ENCODE data around the gene COL4A2. TPM values are rescaled to one million over a fixed set of nuclear protein-coding genes. Genes with fewer than 3 reads are reported as not detected.

The COL4A2 gene
- total and polyA plus RNA-seq, 4 donors = 8.0 to 45.2 (median 40.3) TPM

- no peak for TF ChIP-seq SP1 (IDR thresholded peaks at IDR 0.05)
These were observed 35.8 kb upstream of the COL4A2 start (continued) for GRCh38 chr13:110271313-110271712.

GRCh38 chr13:110272227-110272626 is 34.9 kb upstream of the COL4A2 start:
- DNase-seq (ENCODE audit: low spot score) = no peak
- H3K4me1 ChIP-seq (ENCODE audit: control insufficient read depth in 4 of 4, insufficient read depth in 4 of 4, low read length in 3 of 4) = no peaks in the 10 kb centered on the region
- H3K9me3 ChIP-seq (ENCODE audit: control insufficient read depth in 4 of 4, low read length in 3 of 4) = no peaks in the 10 kb centered on the region
- no peak overlapping the region for H3K4me3 ChIP-seq (ENCODE audit: low read depth in 1 of 3, low read length in 3 of 3)
- H3K36me3 ChIP-seq (ENCODE audit: control insufficient read depth in 4 of 4, insufficient read depth in 3 of 4, low read depth in 1 of 4, low read length in 3 of 4) = no peaks in the 10 kb centered on the region
- H3K27ac ChIP-seq (ENCODE audit: low read depth in 1 of 2, low read length in 2 of 2) = no peak overlapping the region
- TF ChIP-seq JUND (IDR thresholded peaks at IDR 0.05) = no peak
- no peak for TF ChIP-seq RXRA (IDR thresholded peaks at IDR 0.05)
- TF ChIP-seq SP1 (IDR thresholded peaks at IDR 0.05) = no peak
- H3K27me3 ChIP-seq (ENCODE audit: control insufficient read depth in 4 of 4, insufficient read depth in 4 of 4, low read length in 3 of 4) = no peaks in the 10 kb centered on the region
- 87% methylated on average over 5 of the region's 5 CpGs for whole genome bisulfite sequencing
- H3K9ac ChIP-seq (ENCODE audit: low read depth in 1 of 2, low read length in 2 of 2) = no peak overlapping the region

GRCh38 chr13:110272651-110273050 is 34.4 kb upstream of the COL4A2 start:
- Histone ChIP-seq H3K4me3 (ENCODE audit: low read depth in 1 of 3, low read length in 3 of 3) (no peak overlapping the region), H3K27me3 (ENCODE audit: control insufficient read depth in 4 of 4, insufficient read depth in 4 of 4, low read length in 3 of 4) (no peaks in the 10 kb centered on the region), H3K9me3 (ENCODE audit: control insufficient read depth in 4 of 4, low read length in 3 of 4) (no peaks in the 10 kb centered on the region), H3K9ac (ENCODE audit: low read depth in 1 of 2, low read length in 2 of 2) (no peak overlapping the region), H3K36me3 (ENCODE audit: control insufficient read depth in 4 of 4, insufficient read depth in 3 of 4, low read depth in 1 of 4, low read length in 3 of 4) (no peaks in the 10 kb centered on the region), H3K27ac (ENCODE audit: low read depth in 1 of 2, low read length in 2 of 2) (no peak overlapping the region), H3K4me1 (ENCODE audit: control insufficient read depth in 4 of 4, insufficient read depth in 4 of 4, low read length in 3 of 4) (no peaks in the 10 kb centered on the region)
- WGBS = 77% methylated on average over 6 of the region's 6 CpGs
- no peak for TF ChIP-seq RXRA (IDR thresholded peaks at IDR 0.05)
- no peak for TF ChIP-seq ATF3 (IDR thresholded peaks at IDR 0.05)
- no peak for TF ChIP-seq FOXA2 (IDR thresholded peaks at IDR 0.05)
- no peak for TF ChIP-seq JUND (IDR thresholded peaks at IDR 0.05)
- no peak for TF ChIP-seq NR2F2 (IDR thresholded peaks at IDR 0.05)
- no peak for TF ChIP-seq YY1 (IDR thresholded peaks at IDR 0.05)
- TF ChIP-seq CTCF (IDR thresholded peaks at IDR 0.05; ENCODE audit: low read depth, low read length, missing input control) = no peak
- no peak for TF ChIP-seq EGR1 (IDR thresholded peaks at IDR 0.05; ENCODE audit: low read depth in 2 of 2)
- TF ChIP-seq HNF4A (conservative IDR thresholded peaks at IDR 0.05) = no peak
- TF ChIP-seq GABPA (IDR thresholded peaks at IDR 0.05 in 1 of 2, conservative IDR thresholded peaks at IDR 0.05 in 1 of 2) = no peak
- no peak for TF ChIP-seq FOXA1 (IDR thresholded peaks at IDR 0.05)
- TF ChIP-seq SP1 (IDR thresholded peaks at IDR 0.05) = no peak
- TF ChIP-seq REST (IDR thresholded peaks at IDR 0.05) = no peak
- DNase-seq (ENCODE audit: low spot score) = no peak

All from liver (tissue), 9 donors.